Caki2 (cell line): Measurements from ENCODE around the gene ELSPBP1. TPM values are rescaled to one million over a fixed set of nuclear protein-coding genes. Genes with fewer than 3 reads are reported as not detected.

Experiments used
- total RNA-seq: library from RNA; depleted of rRNA; stranded (reverse); fragments of >200 nt; shearing (Covaris generic); gene quantifications from 2 replicates; pipeline ENCODE4 v1.2.3, GENCODE V29; 2014; ENCODE audit warnings: low replicate concordance; rRNA removed

Gene ELSPBP1
- total RNA-seq, 1 experiment from 2014 or later: not detected

Other genes starting within 250 kb of the ELSPBP1 start
- gene NOP53, start 249.1 kb upstream of the ELSPBP1 start, total RNA-seq: 535 and 553 TPM in 2 replicates
- 158 and 233 TPM in 2 replicates for gene SELENOW, start 215.9 kb upstream of the ELSPBP1 start, total RNA-seq
- not detected in 2 replicates for gene TPRX1, start 190.1 kb upstream of the ELSPBP1 start, total RNA-seq
- not detected in 2 replicates for gene CRX, start 172.7 kb upstream of the ELSPBP1 start, total RNA-seq
- not detected in 2 replicates for gene TPRX2, start 135.4 kb upstream of the ELSPBP1 start, total RNA-seq
- not detected in 2 replicates for gene SULT2A1, start 108.3 kb upstream of the ELSPBP1 start, total RNA-seq
- gene BSPH1, start 2.5 kb upstream of the ELSPBP1 start, total RNA-seq: not detected in 2 replicates
- gene CABP5, start 49.4 kb downstream of the ELSPBP1 start, total RNA-seq: not detected in 2 replicates
- 19.9 and 22.9 TPM in 2 replicates for gene PLA2G4C, start 116.2 kb downstream of the ELSPBP1 start, total RNA-seq
- gene LIG1, start 175.7 kb downstream of the ELSPBP1 start, total RNA-seq: 131 and 146 TPM in 2 replicates
- 0.96 and 7.0 TPM in 2 replicates for gene ZSWIM9, start 176.0 kb downstream of the ELSPBP1 start, total RNA-seq